ENCODE data around the gene HEXIM2.

GRCh38 chr17:45128989-45129388 is 32.7 kb upstream of the HEXIM2 start:
- no peak for TF ChIP-seq CTCF (IDR thresholded peaks at IDR 0.05 in 8 of 11, conservative IDR thresholded peaks at IDR 0.05 in 3 of 11)
- no peak for TF ChIP-seq POLR2A (IDR thresholded peaks at IDR 0.05)
- TF ChIP-seq POLR2AphosphoS5 (IDR thresholded peaks at IDR 0.05): no peak
